Prostate gland (tissue), 2 donors: Measurements from ENCODE around the gene PRL.

Experiments
- POLR2A ChIP-seq: fragments of 450-650 bp; IDR thresholded peaks from one replicate; pipeline ENCODE4 v1.6.1; 2016; ENCODE audit warnings: antibody characterized with exemption, mild to moderate bottlenecking
- TF ChIP-seq, protein P1 (sequence below), 4 experiments: fragments of 200-600 bp in 2 of 4; fragments of 450-650 bp in 2 of 4; sonication (generic) in 2 of 4; IDR thresholded peaks; 1 replicate in 3 of 4; 2 replicates in 1 of 4; pipeline ENCODE4 v1.5.1; 2016 to 2019; ENCODE audit warnings: antibody characterized with exemption in 4 of 4, mild to moderate bottlenecking in 2 of 4, moderate library complexity in 2 of 4

DNA sequence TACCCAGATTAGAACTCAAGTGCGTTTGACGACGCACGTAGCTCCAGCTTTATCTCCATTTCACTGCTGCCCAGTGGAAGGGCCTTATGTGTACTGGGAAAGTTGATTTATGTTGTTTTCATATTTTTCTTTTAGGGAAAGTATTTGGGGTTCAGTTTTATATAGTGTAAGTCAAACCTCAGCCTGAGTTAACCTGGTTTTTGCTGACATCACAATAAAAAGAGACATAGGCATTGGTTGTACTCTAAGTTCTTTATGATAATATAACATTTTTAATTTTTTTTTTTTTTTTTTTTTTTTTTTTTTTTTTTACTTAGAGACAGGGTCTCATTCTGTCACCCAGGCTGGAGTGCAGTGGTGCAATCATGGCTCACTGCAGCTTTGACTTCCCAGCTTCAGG, 34.1 kb upstream of the PRL start:
- TF ChIP-seq, protein P1, sequence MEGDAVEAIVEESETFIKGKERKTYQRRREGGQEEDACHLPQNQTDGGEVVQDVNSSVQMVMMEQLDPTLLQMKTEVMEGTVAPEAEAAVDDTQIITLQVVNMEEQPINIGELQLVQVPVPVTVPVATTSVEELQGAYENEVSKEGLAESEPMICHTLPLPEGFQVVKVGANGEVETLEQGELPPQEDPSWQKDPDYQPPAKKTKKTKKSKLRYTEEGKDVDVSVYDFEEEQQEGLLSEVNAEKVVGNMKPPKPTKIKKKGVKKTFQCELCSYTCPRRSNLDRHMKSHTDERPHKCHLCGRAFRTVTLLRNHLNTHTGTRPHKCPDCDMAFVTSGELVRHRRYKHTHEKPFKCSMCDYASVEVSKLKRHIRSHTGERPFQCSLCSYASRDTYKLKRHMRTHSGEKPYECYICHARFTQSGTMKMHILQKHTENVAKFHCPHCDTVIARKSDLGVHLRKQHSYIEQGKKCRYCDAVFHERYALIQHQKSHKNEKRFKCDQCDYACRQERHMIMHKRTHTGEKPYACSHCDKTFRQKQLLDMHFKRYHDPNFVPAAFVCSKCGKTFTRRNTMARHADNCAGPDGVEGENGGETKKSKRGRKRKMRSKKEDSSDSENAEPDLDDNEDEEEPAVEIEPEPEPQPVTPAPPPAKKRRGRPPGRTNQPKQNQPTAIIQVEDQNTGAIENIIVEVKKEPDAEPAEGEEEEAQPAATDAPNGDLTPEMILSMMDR (IDR thresholded peaks at IDR 0.05): no peak
- no peak for TF ChIP-seq POLR2A
